ENCODE data around the gene COL27A1.
"Not testable (repeated sequence)": the region's sequence is repeated elsewhere in the genome, so short reads cannot be mapped to it uniquely, and the experiment has no call there.

The COL27A1 gene

DNA sequence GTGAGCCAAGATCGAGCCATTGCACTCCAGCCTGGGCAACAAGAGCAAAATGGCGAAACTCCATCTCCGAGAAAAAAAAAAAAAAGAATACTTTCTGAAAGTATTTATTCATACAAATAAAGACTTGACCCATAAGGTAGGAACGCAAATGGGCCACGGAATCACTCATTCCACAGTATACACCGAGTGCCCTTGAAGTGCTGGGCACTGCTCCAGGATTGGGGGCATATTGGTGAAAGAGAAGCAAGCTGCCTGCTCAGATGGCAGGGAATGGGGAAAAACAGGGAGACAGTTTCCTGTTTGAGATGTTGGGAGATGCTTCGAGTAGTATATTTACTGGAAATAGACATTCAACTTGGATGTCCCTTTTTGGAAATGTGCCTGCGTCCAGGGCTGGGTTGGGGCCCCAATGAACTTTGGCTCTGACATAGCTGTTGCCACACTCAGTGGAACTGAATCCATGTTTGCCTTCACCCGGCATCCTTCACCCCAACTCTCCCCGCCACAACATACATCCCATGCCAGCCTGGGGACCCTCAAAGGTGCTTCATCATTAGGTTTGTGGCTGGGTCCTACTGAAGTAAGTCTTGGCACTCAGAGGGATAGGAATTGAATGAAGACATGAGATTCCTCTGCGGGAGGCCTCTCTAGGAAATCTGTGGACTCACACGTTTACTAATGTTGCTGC lies 173.7 kb downstream of the COL27A1 start:
- not testable (repeated sequence) for DNase-seq

GRCh38 chr9:114329625-114330022 lies 174.3 kb downstream of the COL27A1 start, which contains the start of gene ORM2:
TSS of gene ORM2 (plus strand) at chr9:114329869. CDS start at chr9:114329905, 36 bp downstream.
- not testable (repeated sequence) for DNase-seq

DNA sequence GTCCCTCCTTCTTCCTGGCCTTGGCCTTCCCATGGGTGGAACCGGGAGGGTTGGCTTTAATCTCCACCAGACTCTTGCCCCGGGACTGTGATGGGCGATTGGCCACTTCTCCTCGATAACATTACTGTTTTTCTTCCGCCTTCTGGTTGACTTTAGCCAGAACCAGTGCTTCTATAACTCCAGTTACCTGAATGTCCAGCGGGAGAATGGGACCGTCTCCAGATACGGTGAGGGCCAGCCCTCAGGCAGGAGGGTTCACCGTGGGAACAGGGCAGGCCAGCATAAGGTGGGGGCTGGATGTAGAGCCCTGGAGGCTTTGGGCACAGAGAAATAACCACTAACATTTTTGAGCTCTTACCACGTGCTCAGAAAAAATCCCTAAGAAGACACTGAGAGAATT lies 175.3 kb downstream of the COL27A1 start:
- DNase-seq: no peak

- not testable (repeated sequence) for DNase-seq
Observed at GRCh38 chr9:114331229-114332195, 176.2 kb downstream of the COL27A1 start.

- not testable (repeated sequence) for DNase-seq
Observed at GRCh38 chr9:114332474-114333040, 177.2 kb downstream of the COL27A1 start.

GRCh38 chr9:114333718-114334117 lies 178.4 kb downstream of the COL27A1 start:
- not testable (repeated sequence) for DNase-seq

DNA sequence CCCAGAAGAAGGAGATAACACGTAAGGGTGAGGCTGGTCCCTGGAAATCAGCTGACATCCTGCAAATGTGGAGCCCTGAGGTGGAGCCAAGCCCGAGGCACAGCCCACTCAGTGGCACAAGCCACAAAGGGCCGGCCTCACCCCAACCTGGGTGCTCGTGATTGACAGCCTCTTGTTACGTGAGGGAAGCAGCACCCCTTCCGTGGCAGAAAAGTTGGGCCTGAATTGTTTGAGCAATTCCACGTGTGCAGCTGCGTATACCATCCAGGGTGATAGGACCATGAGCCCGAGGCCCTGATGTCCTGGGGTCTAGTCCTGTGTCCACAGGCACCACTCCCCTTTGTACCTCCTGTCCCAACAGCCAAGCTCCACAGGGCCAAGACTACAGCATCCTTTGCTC lies 179.2 kb downstream of the COL27A1 start:
- no peak for DNase-seq

DNA sequence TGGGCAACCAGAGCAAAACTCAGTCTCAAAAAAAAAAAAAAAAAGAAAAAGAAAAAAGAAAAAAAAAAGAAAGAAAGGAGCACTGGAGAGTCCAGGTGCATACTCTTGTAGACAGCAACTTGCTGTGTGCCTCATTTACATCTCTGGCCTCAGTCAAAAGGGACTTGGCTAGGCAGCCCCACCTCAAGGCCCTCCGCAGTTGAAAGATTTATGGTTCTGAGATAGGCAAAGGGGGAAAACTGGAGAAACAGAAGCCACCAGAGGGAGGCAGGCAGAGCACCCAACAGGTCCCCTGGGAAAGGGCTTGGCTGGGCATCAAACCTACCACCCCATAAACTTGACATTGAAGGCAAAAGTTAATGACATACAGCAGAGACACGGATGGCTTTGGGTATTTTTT lies 180.4 kb downstream of the COL27A1 start:
- DNase-seq: no peak

GRCh38 chr9:114336157-114336556 lies 180.8 kb downstream of the COL27A1 start:
- no peak for DNase-seq

DNA sequence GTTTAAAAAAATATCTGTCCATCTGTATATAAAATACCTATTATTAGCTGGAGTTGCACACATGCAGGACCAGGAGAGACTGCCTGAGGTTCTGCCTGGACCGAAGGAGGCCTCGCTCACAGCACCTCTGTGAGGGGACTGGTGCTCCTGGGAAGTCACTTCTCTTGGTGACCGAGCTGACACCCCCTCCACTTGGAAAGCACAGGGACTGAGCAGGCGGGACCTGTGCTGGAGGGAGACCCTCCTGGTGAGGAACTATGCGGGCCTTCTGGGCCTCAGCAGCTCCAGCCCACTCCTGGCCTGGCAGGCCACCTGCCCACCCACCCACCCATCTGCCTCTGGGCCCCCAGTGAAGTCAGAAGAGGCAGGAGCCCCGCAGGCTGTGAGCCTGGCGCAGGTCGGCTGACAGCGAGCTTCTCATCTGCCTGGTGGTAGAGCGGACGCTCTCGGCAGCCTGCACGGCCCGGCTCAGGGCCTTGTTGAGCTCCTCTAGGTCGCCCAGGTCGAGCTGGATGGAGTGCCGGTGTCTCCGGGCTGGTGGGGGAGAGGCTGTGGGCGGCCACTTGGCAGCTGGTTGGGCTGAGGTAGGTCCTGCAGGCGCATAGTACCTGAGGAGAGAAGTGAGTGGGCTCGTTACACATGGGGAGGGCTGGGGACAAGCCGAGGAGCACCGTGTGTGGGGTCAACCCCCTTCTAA lies 181.5 kb downstream of the COL27A1 start:
- DNase-seq: no peak

DNA sequence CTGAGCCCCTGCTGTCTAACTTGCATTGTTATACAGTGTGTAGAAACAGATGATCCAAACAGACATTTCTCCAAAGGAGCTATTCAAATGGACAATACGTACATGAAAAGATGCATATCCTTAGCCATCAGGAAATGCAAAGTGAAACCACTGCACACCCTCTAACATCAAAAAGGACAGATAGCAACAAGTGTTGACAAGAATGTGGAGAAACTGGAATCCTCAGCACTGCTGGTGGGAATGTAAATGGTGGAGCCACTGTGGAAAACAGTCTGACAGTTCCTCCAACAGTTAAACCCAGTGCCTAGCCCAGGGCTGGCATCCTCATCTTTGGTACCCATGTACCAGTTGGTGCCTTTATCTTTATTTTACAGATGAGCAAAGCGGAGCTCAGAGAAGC lies 182.8 kb downstream of the COL27A1 start:
- no peak for DNase-seq

GRCh38 chr9:114339130-114339908 lies 184.0 kb downstream of the COL27A1 start:
- peak; percentile 44 for DNase-seq

- no peak for DNase-seq
Observed at GRCh38 chr9:114341152-114341830, 186.0 kb downstream of the COL27A1 start.

DNA sequence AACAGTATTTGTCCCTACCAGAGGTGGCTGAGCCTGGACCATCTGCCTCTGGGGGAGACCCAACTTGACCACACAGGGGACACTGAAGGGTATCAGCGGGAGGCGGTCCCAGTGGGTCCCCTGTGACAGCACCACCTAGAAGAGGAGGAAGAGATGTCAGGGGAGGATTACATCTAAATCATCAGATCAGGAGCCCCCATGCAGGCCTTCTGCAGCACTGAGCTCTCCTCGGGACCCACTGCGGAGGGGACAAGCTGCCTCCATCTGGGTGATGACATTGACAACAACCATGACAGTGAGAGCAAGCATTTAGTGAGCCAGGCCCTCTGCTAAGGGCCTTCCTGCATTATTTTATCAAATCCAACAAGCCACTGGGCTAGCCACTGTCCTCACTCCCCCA lies 186.7 kb downstream of the COL27A1 start:
- no peak for DNase-seq

DNA sequence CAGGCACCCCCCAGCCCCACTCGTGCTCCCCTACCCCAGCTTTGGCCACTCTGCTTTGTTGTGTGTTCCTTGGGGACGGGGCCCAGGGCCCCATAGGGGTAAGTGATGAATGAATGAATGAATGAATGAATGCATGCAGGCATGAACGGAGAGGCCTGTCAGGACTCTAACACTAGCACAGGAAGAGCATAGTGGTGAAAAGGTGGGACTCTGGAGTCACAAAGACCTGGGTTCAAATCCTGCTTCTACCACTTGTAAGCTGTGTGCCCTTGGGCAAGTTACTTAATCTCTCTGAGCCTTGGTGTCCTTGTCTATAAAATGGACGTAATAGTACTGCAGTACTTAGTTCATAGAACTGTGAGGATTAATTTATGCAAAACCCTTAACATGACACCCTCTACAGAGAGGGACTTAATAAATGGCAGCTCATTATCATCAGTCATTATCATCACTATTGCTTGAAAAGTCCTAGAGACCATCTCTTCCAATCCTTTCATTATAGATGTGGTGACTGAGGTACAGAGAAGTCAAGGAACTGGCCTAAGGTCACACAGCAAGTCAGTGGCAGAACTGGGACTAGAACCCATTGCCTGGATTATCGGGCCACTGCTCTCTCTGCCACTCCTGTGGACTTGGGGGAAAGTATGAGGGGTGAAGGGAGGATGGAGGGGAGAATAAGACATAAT lies 187.6 kb downstream of the COL27A1 start:
- DNase-seq: no peak

GRCh38 chr9:114343471-114344187 lies 188.3 kb downstream of the COL27A1 start:
- no peak for DNase-seq

- DNase-seq: no peak
Observed at GRCh38 chr9:114344188-114344566, 188.8 kb downstream of the COL27A1 start.

DNA sequence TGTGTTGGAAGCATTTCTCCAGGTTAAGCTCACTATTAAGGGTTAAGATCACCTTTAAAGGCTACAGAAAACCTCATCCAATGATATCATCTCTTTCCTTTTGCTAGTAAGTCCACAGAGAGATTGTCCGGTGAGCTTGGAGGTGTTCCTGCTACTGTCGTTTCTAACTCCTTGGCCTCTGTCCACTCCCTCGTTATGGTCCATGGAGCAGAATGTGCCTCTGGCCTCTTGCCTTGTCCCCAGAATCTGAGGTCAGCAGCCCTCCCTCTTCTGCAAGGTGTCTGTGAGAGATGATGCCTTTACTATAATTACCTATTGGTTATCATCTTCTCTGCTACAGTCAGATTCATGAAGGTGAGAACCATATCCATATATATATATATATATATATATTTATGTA lies 189.4 kb downstream of the COL27A1 start:
- no peak for DNase-seq

- DNase-seq: no peak
Observed at GRCh38 chr9:114345493-114346065, 190.2 kb downstream of the COL27A1 start.

DNA sequence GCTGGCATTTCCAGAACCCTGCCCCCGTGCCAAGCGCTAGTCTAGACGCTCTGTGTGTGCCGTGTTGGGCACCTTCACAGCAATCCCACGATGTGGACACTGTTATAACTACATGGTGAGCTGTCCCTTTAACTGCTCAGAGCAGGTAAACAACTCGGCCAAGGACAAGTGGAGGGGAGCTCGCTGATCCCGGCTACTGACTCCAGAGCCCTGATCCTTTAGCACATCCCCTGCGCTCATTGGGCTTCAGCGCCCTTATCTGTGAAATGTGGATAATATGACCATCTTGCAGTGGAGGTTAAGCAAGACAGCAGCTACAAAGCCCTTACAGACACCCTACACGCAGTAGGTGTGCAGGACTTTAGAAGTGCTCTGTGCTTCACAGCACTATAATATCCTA lies 190.8 kb downstream of the COL27A1 start:
- no peak for DNase-seq
